HCT116 (cell line): ENCODE results near the gene GNAI3. TPM values are rescaled to one million over a fixed set of nuclear protein-coding genes. Genes with fewer than 3 reads are reported as not detected.

Source experiments
- ATAC-seq: fragments of 200-7000 bp; cut with Tn5 transposase; 2 replicates; pipeline ENCODE4 v1.9.1; 2020; ENCODE audit warnings: mild to moderate bottlenecking, moderate library complexity
- BruUV-seq: library from RNA; stranded (reverse); fragments of 400-500 nt; replicated peaks from 2 replicates; lab custom pipeline; 2021; lab: Mats Ljungman, UMichigan
- CTCF ChIA-PET: fragments of 300-600 bp; sonication (Branson Sonifier 250); formaldehyde crosslinking; loops from one replicate; lab custom pipeline; 2021; ENCODE audit warnings: antibody characterized with exemption; lab: Charles Lee
- POLR2A ChIA-PET: fragments of 300-600, 350-600 bp; sonication (Branson Sonifier 250); formaldehyde crosslinking; loops from one replicate; lab custom pipeline; 2021; ENCODE audit warnings: antibody characterized with exemption; lab: Charles Lee
- RAD21 ChIA-PET, 2 experiments: fragments of 300-600 bp; sonication (Branson Sonifier 250); formaldehyde crosslinking; loops; one replicate each; lab custom pipeline; 2023; ENCODE audit warnings: low total read pairs in 2 of 2; ENCODE audit not compliant: uncharacterized antibody in 2 of 2, unreplicated experiment in 2 of 2, low non-redundant PET in 1 of 2; lab: Charles Lee
- DNase-seq: peaks from one replicate; pipeline ENCODE4 v3.0.0-alpha.2; 2010; ENCODE audit warnings: low read depth, low spot score
- H2AFZ ChIP-seq: fragments of 200-600 bp; shearing (Covaris generic), sonication (generic); 2 replicates; pipeline ENCODE4 v1.6.1; 2017; ENCODE audit warnings: low read depth, mixed run types, mixed read lengths, antibody characterized with exemption, low read length; ENCODE audit not compliant: poor library complexity, severe bottlenecking
- H3K27ac ChIP-seq: 2 replicates; pipeline ENCODE4 v1.5.1; 2012; ENCODE audit warnings: low read depth, low read length
- H3K27me3 ChIP-seq: fragments of 200-600 bp; sonication (generic); 2 replicates; pipeline ENCODE4 v1.6.1; 2016; ENCODE audit warnings: mixed run types, low read length, mixed read lengths; ENCODE audit not compliant: insufficient read depth
- H3K36me3 ChIP-seq, 2 experiments: fragments of 200-500 bp in 1 of 2; fragments of 200-600 bp in 1 of 2; sonication (Bioruptor generic) in 1 of 2; sonication (generic) in 1 of 2; 2 replicates each; pipeline versions ENCODE4 v1.5.1 to v1.6.1; 2014 to 2016; ENCODE audit warnings: low read length in 2 of 2, inconsistent platforms in 1 of 2, mixed read lengths in 1 of 2, mixed run types in 1 of 2; ENCODE audit not compliant: insufficient read depth in 2 of 2, control insufficient read depth in 1 of 2
- H3K4me1 ChIP-seq, 2 experiments: fragments of 200-600 bp in 1 of 2; sonication (generic) in 1 of 2; 2 replicates each; pipeline versions ENCODE4 v1.5.1 to v1.6.1; 2012 to 2017; ENCODE audit warnings: low read length in 2 of 2, inconsistent platforms in 1 of 2, mild to moderate bottlenecking in 1 of 2, mixed read lengths in 1 of 2, mixed run types in 1 of 2, moderate library complexity in 1 of 2; ENCODE audit not compliant: insufficient read depth in 2 of 2, control insufficient read depth in 1 of 2
- H3K4me2 ChIP-seq: fragments of 200-600 bp; sonication (generic); 2 replicates; pipeline ENCODE4 v1.6.1; 2017; ENCODE audit warnings: mixed run types, low read length, mixed read lengths
- H3K4me3 ChIP-seq, 2 experiments: fragments of 200-600 bp in 1 of 2; sonication (generic) in 1 of 2; replicated peaks in 1 of 2; 2 replicates each; pipeline ENCODE4 v1.5.1; 2011 to 2016; ENCODE audit warnings: low read length in 2 of 2, control low read depth in 1 of 2, low read depth in 1 of 2, mild to moderate bottlenecking in 1 of 2, mixed read lengths in 1 of 2, mixed run types in 1 of 2
- H3K79me2 ChIP-seq: fragments of 200-600 bp; sonication (generic); 2 replicates; pipeline ENCODE4 v1.6.1; 2017; ENCODE audit warnings: mild to moderate bottlenecking, mixed run types, low read length, moderate library complexity, mixed read lengths; ENCODE audit not compliant: insufficient read depth
- H3K9ac ChIP-seq: fragments of 200-600 bp; sonication (generic); 2 replicates; pipeline ENCODE4 v1.6.1; 2016; ENCODE audit warnings: low read length, mixed read lengths
- H3K9me2 ChIP-seq: fragments of 200-600 bp; sonication (generic), shearing (Covaris generic); 2 replicates; pipeline ENCODE4 v1.6.1; 2017; ENCODE audit warnings: mixed run types, mild to moderate bottlenecking, moderate library complexity; ENCODE audit not compliant: insufficient read depth
- H3K9me3 ChIP-seq, 2 experiments: fragments of 200-500 bp in 1 of 2; fragments of 200-600 bp in 1 of 2; sonication (Bioruptor generic) in 1 of 2; sonication (generic) in 1 of 2; 2 replicates each; pipeline ENCODE4 v1.6.1; 2014 to 2017; ENCODE audit warnings: low read length in 2 of 2, mixed read lengths in 2 of 2, inconsistent platforms in 1 of 2, low read depth in 1 of 2, mild to moderate bottlenecking in 1 of 2, mixed run types in 1 of 2, moderate library complexity in 1 of 2; ENCODE audit not compliant: control insufficient read depth in 1 of 2, insufficient read depth in 1 of 2
- H4K20me1 ChIP-seq: fragments of 200-600 bp; sonication (generic), shearing (Covaris generic); 2 replicates; pipeline ENCODE4 v1.6.1; 2017; ENCODE audit warnings: mixed run types, mild to moderate bottlenecking, moderate library complexity; ENCODE audit not compliant: insufficient read depth
- CTCF ChIP-seq, 3 experiments: fragments of 200-600 bp in 1 of 3; sonication (generic) in 1 of 3; IDR thresholded peaks in 2 of 3; conservative IDR thresholded peaks in 1 of 3; 2 replicates each; pipeline ENCODE4 v1.5.1; 2012 to 2017; ENCODE audit warnings: low read depth in 2 of 3, low read length in 2 of 3, antibody characterized with exemption in 1 of 3, borderline replicate concordance in 1 of 3, control low read depth in 1 of 3, mild to moderate bottlenecking in 1 of 3, mixed read lengths in 1 of 3, mixed run types in 1 of 3, moderate library complexity in 1 of 3; ENCODE audit not compliant: insufficient read depth in 1 of 3
- EZH2phosphoT487 ChIP-seq: fragments of 200-600 bp; IDR thresholded peaks from 2 replicates; pipeline ENCODE4 v1.6.1; 2018; ENCODE audit warnings: antibody characterized with exemption, borderline replicate concordance
- FOSL1 ChIP-seq: IDR thresholded peaks from 2 replicates; pipeline ENCODE4 v1.6.1; 2012; ENCODE audit warnings: low read depth
- MAX ChIP-seq: IDR thresholded peaks from 2 replicates; pipeline ENCODE4 v1.6.1; 2012
- POLR2AphosphoS5 ChIP-seq: IDR thresholded peaks from 2 replicates; pipeline ENCODE4 v1.6.1; 2011; ENCODE audit warnings: mild to moderate bottlenecking, low read depth, low read length, moderate library complexity
- RAD21 ChIP-seq: IDR thresholded peaks from 2 replicates; pipeline ENCODE4 v1.6.1; 2012; ENCODE audit warnings: low read depth, mild to moderate bottlenecking
- REST ChIP-seq: IDR thresholded peaks from 2 replicates; pipeline ENCODE4 v1.6.1; 2012; ENCODE audit warnings: low read depth
- SIN3A ChIP-seq: IDR thresholded peaks from 2 replicates; pipeline ENCODE4 v1.6.1; 2012; ENCODE audit warnings: low read depth
- TCF7L2 ChIP-seq: IDR thresholded peaks from 2 replicates; pipeline ENCODE4 v1.7.0; 2011; ENCODE audit warnings: borderline replicate concordance, inconsistent platforms; ENCODE audit not compliant: insufficient read depth, insufficient read length; ENCODE audit errors: extremely low read depth
- YY1 ChIP-seq: IDR thresholded peaks from 2 replicates; pipeline ENCODE4 v1.6.1; 2011; ENCODE audit warnings: low read length, low read depth, moderate library complexity, mild to moderate bottlenecking; ENCODE audit not compliant: insufficient replicate concordance; ENCODE audit errors: extremely low read depth
- ZFX ChIP-seq: fragments of 450-650 bp; IDR thresholded peaks from 2 replicates; pipeline ENCODE4 v1.6.1; 2017
- intact Hi-C: fragments of 100-400 bp; cut with micrococcal nuclease; formaldehyde crosslinking; loops from 2 replicates; pipeline ENCODE4 v1.10.0; 2022
- total RNA-seq: library from RNA; stranded (reverse); gene quantifications from one replicate; pipeline ENCODE4 v1.2.1, GENCODE V29; 2021; ENCODE audit not compliant: unreplicated experiment

Gene GNAI3
- total RNA-seq, 1 experiment from 2014 or later: 9.5 TPM

GRCh38 chr1:109566982-109567381 lies 18.6 kb downstream of the GNAI3 start:
- Histone ChIP-seq H3K9me3 (no peaks in the 10 kb centered on the region), H3K27ac (no peak overlapping the region), H3K9me2 (no peaks in the 10 kb centered on the region), H3K27me3 (no peaks in the 10 kb centered on the region), H3K4me1 (peaks cover 8 to 20% of the 10 kb centered on the region in 2 experiments; a peak in 3 of 4 replicates), H4K20me1 (peaks cover 19% of the 10 kb centered on the region; the same call in 1 of the 2 replicates), H3K79me2 (peaks cover 100% of the 10 kb centered on the region), H3K9ac (no peak overlapping the region), H3K36me3 (no peaks in the 10 kb centered on the region), H2AFZ (no peak overlapping the region), H3K4me3 (no peak overlapping the region), H3K4me2 (no peak overlapping the region)
- ATAC-seq (no peak), DNase-seq (no peak)
- ChIA-PET POLR2A (no interaction called here), CTCF (interaction anchor here (1.3 kb wide), 1 partner anchor 21 kb away, joined by 4 read pairs; no protein-coding TSS in a partner anchor), RAD21 (no interaction called here)
- BruUV-seq: no TSS peak
- intact Hi-C loops: no loop called here
- TF ChIP-seq RAD21 (no peak), TCF7L2 (no peak), SIN3A (no peak), MAX (no peak), REST (no peak), FOSL1 (no peak), EZH2phosphoT487 (no peak), YY1 (no peak), CTCF (IDR thresholded peaks at IDR 0.05 in 2 of 3, conservative IDR thresholded peaks at IDR 0.05 in 1 of 3; ENCODE audit: borderline replicate concordance in 1 of 3, insufficient read depth in 1 of 3, low read depth in 2 of 3, low read length in 2 of 3) (no peak), ZFX (no peak), POLR2AphosphoS5 (no peak)
